Motor neuron (in vitro differentiated cells): ENCODE data around the gene CTIF. TPM values are rescaled to one million over a fixed set of nuclear protein-coding genes. Genes with fewer than 3 reads are reported as not detected.
A peak's percentile ranks its signal among the peaks of the same experiment; 100 is the strongest.

Experiments used
- ATAC-seq, 8 experiments: fragments of 200-7000 bp; cut with Tn5 transposase; replicated peaks in 6 of 8; 2 replicates each; pipeline ENCODE4 v1.8.0; 2021; ENCODE audit warnings: mild to moderate bottlenecking in 8 of 8, moderate library complexity in 8 of 8
- H3K27ac ChIP-seq, 2 donors: fragments of 250-450 bp; sonication (Bioruptor Pico); 2 replicates each; pipeline ENCODE4 v1.9.0; 2021; ENCODE audit warnings: antibody characterized with exemption in 2 of 2, mild to moderate bottlenecking in 2 of 2, moderate library complexity in 1 of 2
- H3K4me1 ChIP-seq, 2 donors: fragments of 250-450 bp; sonication (Bioruptor Pico); replicated peaks in 1 of 2; 2 replicates each; pipeline ENCODE4 v1.6.1; 2021; ENCODE audit warnings: antibody characterized with exemption in 2 of 2, mild to moderate bottlenecking in 2 of 2, moderate library complexity in 1 of 2
- H3K4me3 ChIP-seq, 5 donors: fragments of 250-450 bp; sonication (Bioruptor Pico); 2 replicates each; pipeline ENCODE4 v1.9.0; 2021; ENCODE audit warnings: antibody characterized with exemption in 5 of 5, mild to moderate bottlenecking in 5 of 5, moderate library complexity in 4 of 5
- WGBS, 10 experiments: fragments of 450-650 bp; shearing (Covaris generic); methylation state at CpG; one replicate each; pipeline ENCODE4 v1.0.0; 2022; 5-methylcytosine and 5-hydroxymethylcytosine counted together
- in situ Hi-C, 9 experiments: fragments of 400-800 bp; cut with MboI; loops; one replicate each; pipeline ENCODE4 v1.15.0; 2021; ENCODE audit warnings: low sequenced_read_pairs in 9 of 9, low pct_unique_long_range_greater_than_20kb in 2 of 9; ENCODE audit not compliant: unreplicated experiment in 9 of 9
- total RNA-seq, 8 experiments: library from RNA; unstranded; fragments of 300-600 nt; gene quantifications; 2 replicates each; pipeline versions ENCODE4 v1.2.3 to v1.2.4, GENCODE V29; 2022

The CTIF gene
- total RNA-seq, 8 experiments from 2014 or later = 17.8 to 85.9 (median 59.8) TPM

GRCh38 chr18:48657447-48658120 lies 118.8 kb downstream of the CTIF start:
- Histone ChIP-seq H3K4me1 (peaks cover 10 to 19% of the 10 kb centered on the region in 2 donors), H3K4me3 (no peak overlapping the region), H3K27ac (no peak overlapping the region)
- in situ Hi-C loops = no loop called here
- WGBS, 10 experiments = 0 to 100% (median 64%) methylated on average over 1 to 5 of the region's 9 CpGs; no CpG with 5 or more reads in 3 of the 10 experiments
- peak in 4 of 8 experiments; percentile 26 to 80 (median 58) for ATAC-seq

GRCh38 chr18:48658721-48659120 lies 119.9 kb downstream of the CTIF start:
- H3K27ac ChIP-seq = no peak overlapping the region
- no peak for ATAC-seq
- WGBS, 10 experiments = 0 to 76% (median 58%) methylated on average over 1 to 2 of the region's 5 CpGs; no CpG with 5 or more reads in 7 of the 10 experiments
- peaks cover 10 to 19% of the 10 kb centered on the region in 2 donors for H3K4me1 ChIP-seq
- H3K4me3 ChIP-seq = no peak overlapping the region
- in situ Hi-C loops = no loop called here

- Histone ChIP-seq H3K4me1 (peaks cover 10 to 19% of the 10 kb centered on the region in 2 donors), H3K27ac (no peak overlapping the region), H3K4me3 (no peak overlapping the region)
- 42 to 100% (median 80%) methylated on average over 2 to 7 of the region's 19 CpGs; no CpG with 5 or more reads in 1 of the 10 experiments for WGBS, 10 experiments
- no peak for ATAC-seq
- in situ Hi-C loops = loop anchor here in 3 of 9 experiments (10.0 kb wide), 1 partner anchor 185 kb away; no protein-coding TSS in a partner anchor
Observed at GRCh38 chr18:48659188-48660009, 120.6 kb downstream of the CTIF start.

- Histone ChIP-seq H3K4me1 (peaks cover 10 to 19% of the 10 kb centered on the region in 2 donors), H3K27ac (no peak overlapping the region), H3K4me3 (no peak overlapping the region)
- WGBS, 10 experiments = 69 to 100% (median 84%) methylated on average over 2 to 5 of the region's 7 CpGs; no CpG with 5 or more reads in 2 of the 10 experiments
- in situ Hi-C loops = loop anchor here in 3 of 9 experiments (10.0 kb wide), 1 partner anchor 186 kb away; no protein-coding TSS in a partner anchor
- peak in 3 of 8 experiments; percentile 6 to 24 (median 17) for ATAC-seq
Observed at GRCh38 chr18:48660346-48661228, 121.8 kb downstream of the CTIF start.

GRCh38 chr18:48661421-48661820 lies 122.6 kb downstream of the CTIF start:
- peaks cover 10 to 19% of the 10 kb centered on the region in 2 donors for H3K4me1 ChIP-seq
- 64 to 100% (median 83%) methylated on average over 1 to 4 of the region's 7 CpGs; no CpG with 5 or more reads in 4 of the 10 experiments for WGBS, 10 experiments
- in situ Hi-C loops = loop anchor here in 3 of 9 experiments (10.0 kb wide), 1 partner anchor 187 kb away; no protein-coding TSS in a partner anchor

GRCh38 chr18:48662011-48662661 lies 123.3 kb downstream of the CTIF start:
- Histone ChIP-seq H3K4me3 (no peak overlapping the region), H3K27ac (no peak overlapping the region), H3K4me1 (peaks cover 8 to 16% of the 10 kb centered on the region in 2 donors)
- 58 to 100% (median 71%) methylated on average over 1 to 3 of the region's 9 CpGs; no CpG with 5 or more reads in 4 of the 10 experiments for WGBS, 10 experiments
- peak in 3 of 8 experiments; percentile 64 to 75 (median 73) for ATAC-seq
- in situ Hi-C loops = loop anchor here in 3 of 9 experiments (10.0 kb wide), 1 partner anchor 187 kb away; no protein-coding TSS in a partner anchor

More at GRCh38 chr18:48661421-48661820, 122.6 kb downstream of the CTIF start:
- no peak for ATAC-seq
- Histone ChIP-seq H3K4me3 (no peak overlapping the region), H3K27ac (no peak overlapping the region)

- no peak for ATAC-seq
- no peak overlapping the region for H3K27ac ChIP-seq
- H3K4me1 ChIP-seq = peaks cover 10 to 22% of the 10 kb centered on the region in 2 donors
- H3K4me3 ChIP-seq = no peak overlapping the region
- WGBS, 10 experiments = 71 to 100% (median 96%) methylated on average over 1 to 8 of the region's 14 CpGs; no CpG with 5 or more reads in 4 of the 10 experiments
- in situ Hi-C loops = loop anchor here in 3 of 9 experiments (10.0 kb wide), 1 partner anchor 189 kb away; no protein-coding TSS in a partner anchor
Observed at GRCh38 chr18:48663096-48663930, 124.5 kb downstream of the CTIF start.

- Histone ChIP-seq H3K27ac (no peak overlapping the region), H3K4me1 (peaks cover 10 to 22% of the 10 kb centered on the region in 2 donors), H3K4me3 (no peak overlapping the region)
- 67 to 83% (median 80%) methylated on average over 1 to 4 of the region's 29 CpGs; no CpG with 5 or more reads in 7 of the 10 experiments for WGBS, 10 experiments
- peak in 3 of 8 experiments; percentile 45 to 64 (median 56) for ATAC-seq
- in situ Hi-C loops = loop anchor here in 3 of 9 experiments (10.0 kb wide), 1 partner anchor 189 kb away; no protein-coding TSS in a partner anchor
Observed at GRCh38 chr18:48663931-48664847, 125.4 kb downstream of the CTIF start.

- Histone ChIP-seq H3K4me3 (no peak overlapping the region), H3K27ac (no peak overlapping the region), H3K4me1 (peaks cover 7 to 14% of the 10 kb centered on the region in 2 donors)
- no peak for ATAC-seq
- in situ Hi-C loops = loop anchor here in 3 of 9 experiments (10.0 kb wide), 1 partner anchor 191 kb away; no protein-coding TSS in a partner anchor
Observed at GRCh38 chr18:48665654-48666053, 126.8 kb downstream of the CTIF start.

GRCh38 chr18:48666613-48667012 lies 127.8 kb downstream of the CTIF start:
- Histone ChIP-seq H3K4me1 (peaks cover 2 to 6% of the 10 kb centered on the region in 2 donors), H3K27ac (no peak overlapping the region), H3K4me3 (no peak overlapping the region)
- no peak for ATAC-seq
- in situ Hi-C loops = loop anchor here in 3 of 9 experiments (10.0 kb wide), 1 partner anchor 192 kb away; no protein-coding TSS in a partner anchor
- 80 to 100% (median 87%) methylated on average over 1 to 3 of the region's 4 CpGs; no CpG with 5 or more reads in 6 of the 10 experiments for WGBS, 10 experiments
